NCI-H146 (cell line): ENCODE results near the gene IDNK.

Experiments
- DNase-seq: peaks from one replicate; lab custom pipeline; 2025; lab: John Stamatoyannopoulos, UW

IDNK gene

GRCh38 chr9:83633676-83634075 lies 10.7 kb downstream of the IDNK start:
- DNase-seq: no peak

- no peak for DNase-seq
Measured at GRCh38 chr9:83636813-83637212, 13.9 kb downstream of the IDNK start.

- DNase-seq: no peak
Measured at GRCh38 chr9:83637389-83637788, 14.4 kb downstream of the IDNK start.

- DNase-seq: no peak
Measured at GRCh38 chr9:83639266-83639665, 16.3 kb downstream of the IDNK start.

- no peak for DNase-seq
Measured at GRCh38 chr9:83642793-83643192, 19.9 kb downstream of the IDNK start.

GRCh38 chr9:83646500-83647239 lies 23.7 kb downstream of the IDNK start:
- no peak for DNase-seq

GRCh38 chr9:83649080-83649479 lies 26.1 kb downstream of the IDNK start:
- peak; percentile 45 for DNase-seq

GRCh38 chr9:83649515-83649914 lies 26.6 kb downstream of the IDNK start:
- no peak for DNase-seq

- DNase-seq: no peak
Measured at GRCh38 chr9:83651558-83651957, 28.6 kb downstream of the IDNK start.

GRCh38 chr9:83652433-83652832 lies 29.5 kb downstream of the IDNK start:
- DNase-seq: no peak

- no peak for DNase-seq
Measured at GRCh38 chr9:83655433-83655832, 32.5 kb downstream of the IDNK start.

- no peak for DNase-seq
Measured at GRCh38 chr9:83656032-83656680, 33.2 kb downstream of the IDNK start.

GRCh38 chr9:83656952-83657351 lies 34.0 kb downstream of the IDNK start:
- no peak for DNase-seq

GRCh38 chr9:83662933-83663332 lies 40.0 kb downstream of the IDNK start:
- DNase-seq: no peak

GRCh38 chr9:83665580-83666200 lies 42.7 kb downstream of the IDNK start:
- no peak for DNase-seq

- DNase-seq: no peak
Measured at GRCh38 chr9:83669067-83669466, 46.1 kb downstream of the IDNK start.

- DNase-seq: no peak
Measured at GRCh38 chr9:83670381-83670780, 47.4 kb downstream of the IDNK start.

GRCh38 chr9:83671451-83671850 lies 48.5 kb downstream of the IDNK start:
- no peak for DNase-seq

- no peak for DNase-seq
Measured at GRCh38 chr9:83675466-83675865, 52.5 kb downstream of the IDNK start.

- DNase-seq: no peak
Measured at GRCh38 chr9:83677596-83677995, 54.7 kb downstream of the IDNK start.

GRCh38 chr9:83680233-83680632 lies 57.3 kb downstream of the IDNK start:
- no peak for DNase-seq

- DNase-seq: no peak
Measured at GRCh38 chr9:83681490-83681889, 58.5 kb downstream of the IDNK start.

- DNase-seq: no peak
Measured at GRCh38 chr9:83688921-83689320, 66.0 kb downstream of the IDNK start.
